Right lobe of liver (tissue), 6 donors: ENCODE measurements around the gene NSL1. TPM values are rescaled to one million over a fixed set of nuclear protein-coding genes. Genes with fewer than 3 reads are reported as not detected.

ENCODE experiments used
- ATAC-seq, 4 donors: fragments of 200-7000 bp; cut with Tn5 transposase; one replicate each; pipeline ENCODE4 v1.9.1; 2020; ENCODE audit warnings: mild to moderate bottlenecking in 4 of 4, moderate library complexity in 4 of 4
- DNase-seq, 3 donors: peaks; one replicate each; pipeline ENCODE4 v3.0.0-alpha.2; 2020
- H3K27ac ChIP-seq, 3 donors: fragments of 200-600 bp; one replicate each; pipeline ENCODE4 v1.8.0; 2022
- H3K27me3 ChIP-seq, 2 donors: fragments of 200-600 bp; one replicate each; pipeline ENCODE4 v1.8.0; 2022
- H3K36me3 ChIP-seq, 4 donors: fragments of 200-600 bp; sonication (generic) in 1 of 4; one replicate each; pipeline versions ENCODE4 v1.5.1 to v1.8.0; 2017 to 2022; ENCODE audit warnings: control low read depth in 1 of 4
- H3K4me1 ChIP-seq, 4 donors: fragments of 200-600 bp; sonication (generic) in 1 of 4; one replicate each; pipeline versions ENCODE4 v1.5.1 to v1.8.0; 2017 to 2022; ENCODE audit warnings: control low read depth in 1 of 4
- H3K4me3 ChIP-seq, 3 donors: fragments of 200-600 bp; one replicate each; pipeline ENCODE4 v1.8.0; 2022
- H3K9me3 ChIP-seq, 4 donors: fragments of 200-600 bp; sonication (generic) in 1 of 4; one replicate each; pipeline versions ENCODE4 v1.5.1 to v1.8.0; 2017 to 2022; ENCODE audit warnings: control low read depth in 1 of 4
- CTCF ChIP-seq, 4 donors: fragments of 200-600 bp in 3 of 4; fragments of 450-650 bp in 1 of 4; IDR thresholded peaks; one replicate each; pipeline versions ENCODE4 v1.5.1 to v1.8.0; 2016 to 2022; ENCODE audit warnings: antibody characterized with exemption in 4 of 4, mild to moderate bottlenecking in 2 of 4
- POLR2A ChIP-seq: fragments of 450-650 bp; IDR thresholded peaks from one replicate; pipeline ENCODE4 v1.6.1; 2017; ENCODE audit warnings: antibody characterized with exemption, mild to moderate bottlenecking
- WGBS: methylation state at CpG from one replicate; pipeline ENCODE4 v1.1.6; 2018; ENCODE audit warnings: low coverage, low lambda C conversion rate; ENCODE audit not compliant: insufficient coverage; ENCODE audit errors: missing lambda C conversion rate; 5-methylcytosine and 5-hydroxymethylcytosine counted together
- intact Hi-C, 2 donors: fragments of 100-400 bp; cut with DNase I; formaldehyde crosslinking; loops; one replicate each; pipeline versions ENCODE4 v1.11.2 to v1.14.1; 2022
- total RNA-seq, 6 experiments: library from RNA; depleted of rRNA in 2 of 6; stranded (reverse); fragments of >200 nt in 2 of 6; fragmentation: NEBNext Ultra II Directional in 3 of 6; extraction: Animal tissue kit (Norgen Biotek cat#: 25700) in 3 of 6; gene quantifications; one replicate each; pipeline versions ENCODE4 v1.1.0 to v1.2.4, GENCODE V29; 2016 to 2023
- donor health status: DM: no; HTN: yes; CAD: no.
- donor health status: DM: no; HTN: no; CAD: no.
- donor health status: DM: no; HTN: no; CAD: no.
- donor health status: DM: no; HTN: yes; CAD: no.
- donor health status: DM: no; HTN: yes; CAD: no.

The NSL1 gene
- total RNA-seq, 6 experiments from 2014 or later = 13.3 to 26.5 (median 16.2) TPM

DNA sequence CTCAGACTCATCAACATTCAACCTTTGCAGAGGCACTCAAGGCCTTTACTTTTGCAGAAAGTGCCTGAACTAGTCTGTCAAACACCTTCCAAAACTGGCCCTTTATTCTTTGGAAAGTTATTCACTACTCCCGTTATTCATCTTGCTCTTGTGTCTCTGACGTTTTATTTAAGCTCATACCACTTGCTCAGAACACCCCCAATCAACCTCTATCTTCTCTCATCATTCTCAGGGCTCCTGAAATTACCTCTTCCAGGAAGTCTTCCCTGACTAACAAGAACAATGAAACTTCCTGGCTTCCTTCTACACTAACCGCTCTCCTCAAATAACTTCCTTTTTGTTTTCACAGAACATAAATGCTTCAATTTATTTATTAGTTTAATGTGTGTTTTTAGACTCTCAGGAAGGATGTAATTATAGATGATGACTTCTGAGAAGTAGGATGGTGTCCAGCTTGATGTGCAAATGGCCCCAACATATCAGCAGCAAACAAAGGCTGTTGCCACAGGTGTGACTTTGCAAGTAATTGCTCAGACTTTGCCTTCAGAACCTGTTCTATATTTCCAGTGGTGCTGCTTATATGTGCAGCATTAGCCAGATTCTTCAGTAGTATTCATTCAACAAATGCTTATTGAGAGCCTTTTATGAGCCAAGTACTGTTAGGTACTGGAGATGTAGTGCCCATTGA is 69.2 kb downstream of the NSL1 start:
- H3K4me1 ChIP-seq = no peaks in the 10 kb centered on the region
- intact Hi-C loops = no loop called here
- ATAC-seq (no peak), DNase-seq (no peak)
- H3K36me3 ChIP-seq = no peaks in the 10 kb centered on the region
- WGBS = 54% methylated on average over 3 of the region's 3 CpGs
- peak overlapping the region in 1 of 3 donors; percentile 51 for H3K27ac ChIP-seq
- no peaks in the 10 kb centered on the region for H3K9me3 ChIP-seq
- H3K4me3 ChIP-seq = no peak overlapping the region
- H3K27me3 ChIP-seq = no peaks in the 10 kb centered on the region
- TF ChIP-seq CTCF (IDR thresholded peaks at IDR 0.05) (no peak), POLR2A (no peak)

DNA sequence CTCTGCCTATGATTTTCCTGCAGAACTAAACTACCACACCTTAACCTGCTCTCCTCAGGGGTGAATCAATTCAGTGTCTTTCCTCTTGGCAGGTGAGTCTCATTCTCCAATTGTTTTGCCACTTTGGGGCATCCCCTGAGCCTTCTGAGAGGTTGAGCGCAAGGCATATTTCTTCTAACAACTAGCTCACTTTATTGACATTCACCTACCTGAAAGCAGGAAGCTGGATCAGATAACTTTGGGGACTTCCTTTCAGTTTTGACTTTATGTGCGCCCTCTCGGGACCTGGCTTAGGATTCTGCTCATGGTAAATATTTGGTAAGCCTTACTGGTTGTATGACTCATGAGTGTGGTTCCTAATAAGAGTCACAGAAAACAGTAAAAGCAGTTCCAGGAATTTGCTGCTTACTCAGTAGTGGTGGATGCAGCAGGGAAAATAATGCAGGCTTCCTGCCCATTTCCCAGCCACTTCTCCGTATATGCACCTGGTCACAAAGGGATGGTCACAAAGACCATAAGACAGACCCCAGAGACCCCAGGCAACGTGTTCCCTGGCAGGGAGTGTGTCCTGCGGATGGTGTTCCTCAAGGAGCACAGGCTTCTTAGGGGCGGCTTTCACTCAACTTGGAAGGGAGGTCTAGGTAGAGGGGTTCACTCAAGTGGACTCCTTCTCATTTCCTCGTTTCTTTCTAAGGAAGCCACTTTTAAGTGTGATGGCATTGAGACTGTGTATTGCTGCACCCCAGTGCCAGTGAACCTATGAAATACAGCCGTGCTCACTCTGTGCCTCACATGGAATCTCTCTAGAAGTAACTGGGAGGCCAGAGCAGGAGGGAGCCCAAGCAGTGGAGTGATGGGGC is 70.0 kb downstream of the NSL1 start:
- Histone ChIP-seq H3K9me3 (no peaks in the 10 kb centered on the region), H3K27me3 (no peaks in the 10 kb centered on the region), H3K4me3 (no peak overlapping the region), H3K4me1 (no peaks in the 10 kb centered on the region), H3K27ac (peak overlapping the region in 1 of 3 donors; percentile 51), H3K36me3 (no peaks in the 10 kb centered on the region)
- TF ChIP-seq POLR2A (no peak), CTCF (IDR thresholded peaks at IDR 0.05) (no peak)
- ATAC-seq = peak; percentile 62 to 94 (median 80)
- peak in 1 of 3 donors; percentile 33 for DNase-seq
- intact Hi-C loops = no loop called here
- WGBS = 39% methylated on average over 5 of the region's 9 CpGs

- Histone ChIP-seq H3K27ac (no peak overlapping the region), H3K9me3 (no peaks in the 10 kb centered on the region), H3K36me3 (no peaks in the 10 kb centered on the region), H3K4me1 (no peaks in the 10 kb centered on the region), H3K27me3 (no peaks in the 10 kb centered on the region), H3K4me3 (no peak overlapping the region)
- intact Hi-C loops = no loop called here
- DNase-seq = no peak
- ATAC-seq = no peak
- TF ChIP-seq POLR2A (no peak), CTCF (IDR thresholded peaks at IDR 0.05) (no peak)
- WGBS = 79% methylated on average over 2 of the region's 2 CpGs
Measured at GRCh38 chr1:212719633-212720032, 71.9 kb downstream of the NSL1 start.

GRCh38 chr1:212718499-212718898 is 73.1 kb downstream of the NSL1 start:
- intact Hi-C loops = no loop called here
- Histone ChIP-seq H3K4me1 (no peaks in the 10 kb centered on the region), H3K9me3 (peaks cover 0 to 2% (median 0%) of the 10 kb centered on the region in 4 donors), H3K4me3 (no peak overlapping the region), H3K27me3 (no peaks in the 10 kb centered on the region), H3K36me3 (no peaks in the 10 kb centered on the region), H3K27ac (no peak overlapping the region)
- DNase-seq (no peak), ATAC-seq (peak in 1 of 4 donors; percentile 33)
- WGBS = 22% methylated on average over 4 of the region's 4 CpGs
- peak in 2 of 4 donors; percentile 11 to 20 for TF ChIP-seq CTCF (IDR thresholded peaks at IDR 0.05)
- no peak for TF ChIP-seq POLR2A
